NCI-H82 (cell line): Measurements from ENCODE around the gene CHI3L1.

ENCODE experiments used
- DNase-seq: peaks from one replicate; lab custom pipeline; 2025; lab: John Stamatoyannopoulos, UW

CHI3L1 gene

DNA sequence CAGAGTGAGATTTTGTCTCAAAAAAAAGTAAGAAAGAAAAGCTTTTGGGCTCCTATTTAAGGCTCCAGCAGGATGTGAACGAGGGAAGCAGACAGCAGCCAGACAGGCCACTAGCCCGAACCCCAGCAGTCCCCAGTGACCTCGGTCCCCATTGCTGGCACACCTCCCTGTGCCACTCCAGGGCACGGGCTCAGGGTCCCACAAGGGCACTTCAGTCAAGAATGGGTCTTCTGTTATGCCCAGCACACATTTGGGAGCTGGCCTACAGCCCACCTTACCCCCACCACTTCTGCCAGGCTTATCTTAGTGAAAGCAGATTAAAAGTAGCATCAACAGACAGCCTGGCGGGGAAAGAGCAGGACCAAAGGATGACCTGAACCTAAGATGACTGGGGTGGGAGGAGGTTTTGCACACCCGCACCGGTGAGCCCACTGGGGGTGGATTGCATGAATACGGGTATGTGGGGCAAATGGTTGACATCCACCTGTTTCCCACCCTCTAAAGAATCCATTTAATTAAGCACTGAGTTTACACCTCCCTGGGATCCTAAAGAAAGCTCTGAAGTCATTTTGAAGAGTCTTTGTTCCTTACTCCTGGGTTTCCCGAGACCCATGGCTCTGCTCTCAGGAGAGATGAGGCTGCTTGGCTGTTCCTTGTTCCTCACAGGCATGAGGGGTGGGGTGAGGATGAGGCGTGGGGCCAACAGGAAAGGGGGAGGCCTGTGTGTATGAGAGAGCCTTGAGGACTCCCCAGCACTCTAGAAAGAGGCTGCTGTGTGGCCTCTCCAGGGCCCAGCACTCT lies 4.7 kb downstream of the CHI3L1 start:
- DNase-seq, result peak; percentile 89

DNA sequence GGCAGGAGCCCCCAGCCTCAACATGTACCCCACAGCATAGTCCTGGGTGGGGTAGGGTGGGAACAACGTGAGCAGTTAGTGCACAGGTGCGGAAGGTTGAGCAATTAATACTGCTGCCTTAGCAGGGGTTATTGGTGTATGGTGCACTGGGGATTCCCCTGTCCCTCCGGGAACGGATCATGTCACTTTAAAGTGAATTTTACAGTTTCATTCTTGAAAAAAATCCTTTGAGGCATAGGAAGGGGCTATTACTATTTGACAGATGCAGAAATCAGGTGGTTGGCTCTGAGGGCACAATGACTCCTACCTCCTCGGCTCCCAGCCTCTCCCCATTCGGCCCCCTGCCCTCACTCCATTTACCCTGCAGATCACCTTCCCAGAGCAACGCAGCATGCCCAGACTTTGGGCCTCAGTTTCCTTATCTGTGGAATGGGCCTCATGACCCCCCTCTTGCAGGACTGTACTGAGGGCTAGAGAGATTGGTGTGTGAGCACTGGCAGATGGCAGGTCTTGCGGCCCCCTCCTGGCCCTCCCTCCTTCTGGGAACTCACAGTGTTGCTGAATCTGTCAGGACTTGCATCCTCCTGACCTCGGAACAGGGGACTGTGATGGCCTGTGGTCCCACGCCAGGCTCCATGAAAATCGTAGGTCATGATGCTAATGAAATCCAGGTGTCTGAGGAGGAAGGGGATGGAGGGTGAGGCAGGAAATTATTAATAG lies 5.7 kb downstream of the CHI3L1 start:
- DNase-seq, result peak; percentile 82

DNA sequence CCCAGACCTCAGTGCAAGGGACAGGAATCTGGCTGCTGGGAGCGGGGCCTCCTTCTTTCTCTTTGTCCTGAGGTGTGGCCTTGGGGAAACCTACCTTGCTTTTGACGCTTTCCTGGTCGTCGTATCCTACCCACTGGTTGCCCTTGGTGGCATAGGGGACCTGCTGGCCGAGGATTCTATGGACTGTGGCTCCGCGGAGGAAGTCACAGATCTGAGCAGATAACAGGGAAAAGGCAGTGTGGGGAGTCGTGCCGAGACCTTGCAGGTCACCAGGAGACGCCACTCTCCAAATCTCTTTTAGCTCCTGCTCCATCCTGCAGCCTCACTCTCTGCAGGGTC lies 6.9 kb downstream of the CHI3L1 start:
- DNase-seq, result no peak

DNA sequence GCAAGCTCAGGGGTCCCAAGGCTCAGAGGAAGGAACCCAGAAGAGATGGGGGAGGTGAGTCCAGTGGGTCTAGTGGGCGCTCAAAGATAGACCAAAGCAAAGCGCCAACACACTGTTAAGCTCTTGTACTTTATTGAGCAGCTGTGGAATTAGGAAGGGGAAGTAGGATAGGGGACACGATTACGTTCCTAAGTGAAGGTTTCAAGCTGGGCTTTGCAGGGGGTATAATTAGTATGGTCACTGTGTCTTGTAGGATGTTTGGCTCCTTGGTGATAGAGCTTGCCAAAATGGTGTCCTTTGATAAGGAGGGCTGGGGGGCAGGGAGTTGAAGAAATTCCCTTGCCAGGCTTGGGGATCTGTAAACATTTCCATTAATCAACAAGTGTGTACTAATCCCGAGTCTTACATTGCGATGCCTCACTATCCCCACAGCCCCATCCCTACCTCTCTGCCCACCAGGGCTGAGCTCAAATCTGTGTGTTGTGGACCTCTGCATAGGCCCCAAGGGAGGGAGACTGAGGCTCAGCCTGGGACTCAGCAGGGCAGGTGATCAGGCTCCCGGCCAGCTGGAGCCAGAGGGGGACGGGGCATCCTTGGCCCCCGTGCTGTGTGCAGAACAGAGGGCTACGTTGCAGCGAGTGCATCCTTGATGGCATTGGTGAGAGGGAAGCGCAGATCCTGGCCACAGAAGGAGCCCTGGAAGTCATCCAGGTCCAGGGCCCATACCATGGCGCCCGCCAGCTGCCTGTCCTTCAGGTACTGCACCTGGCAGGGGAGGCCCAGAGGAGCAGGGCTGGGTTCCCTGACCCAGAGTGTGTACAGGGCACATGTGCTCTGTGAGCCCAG lies 7.5 kb downstream of the CHI3L1 start:
- DNase-seq, result peak; percentile 71

DNA sequence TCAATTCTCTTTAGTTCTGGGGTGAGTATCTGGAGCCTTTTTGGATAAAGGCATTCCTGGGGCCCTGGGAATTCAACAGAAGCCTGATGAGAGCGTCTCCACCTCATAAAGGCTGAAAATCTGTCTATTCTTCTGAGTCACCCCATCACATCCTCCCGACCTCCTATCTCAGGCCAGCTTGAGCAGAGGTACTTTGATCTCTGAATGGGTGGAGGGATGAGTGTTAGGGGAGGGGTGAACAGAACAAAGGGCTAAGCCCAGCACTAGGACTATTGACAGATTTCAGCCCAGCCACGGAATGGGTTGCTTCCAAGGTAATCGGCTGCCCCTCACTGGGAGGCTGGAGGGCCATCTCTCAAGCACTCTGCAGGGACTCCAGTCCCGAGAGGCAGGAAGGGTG lies 8.4 kb downstream of the CHI3L1 start:
- DNase-seq, result peak; percentile 92

DNA sequence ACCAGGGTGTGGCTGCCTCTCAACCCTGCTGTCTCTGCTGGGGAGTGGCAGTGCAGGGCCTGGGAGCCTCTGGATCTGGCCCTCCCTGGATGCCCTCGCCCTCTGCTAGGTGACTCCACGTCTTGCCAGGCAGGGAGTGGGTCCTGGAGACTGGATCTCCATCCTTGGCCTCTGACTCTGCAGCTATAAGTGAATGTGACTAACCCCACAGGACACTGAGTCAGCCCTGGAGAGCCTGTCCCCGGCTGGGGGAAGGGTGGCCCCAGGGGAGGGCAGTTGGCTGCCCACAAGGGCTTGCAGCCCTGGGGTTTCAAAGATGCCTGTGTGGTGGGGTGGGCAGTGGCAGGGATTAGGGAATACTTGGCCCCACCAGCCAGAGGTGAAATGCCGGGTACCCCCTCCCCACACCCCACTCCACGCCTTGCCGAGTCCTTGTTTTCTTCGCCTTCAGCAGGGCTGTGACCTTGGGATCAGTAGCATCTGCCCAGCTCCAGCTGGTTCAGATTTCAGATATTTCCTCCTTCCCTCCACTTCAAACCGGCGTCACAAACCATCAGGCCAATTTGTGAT lies 8.9 kb downstream of the CHI3L1 start:
- peak; percentile 87 for DNase-seq

DNA sequence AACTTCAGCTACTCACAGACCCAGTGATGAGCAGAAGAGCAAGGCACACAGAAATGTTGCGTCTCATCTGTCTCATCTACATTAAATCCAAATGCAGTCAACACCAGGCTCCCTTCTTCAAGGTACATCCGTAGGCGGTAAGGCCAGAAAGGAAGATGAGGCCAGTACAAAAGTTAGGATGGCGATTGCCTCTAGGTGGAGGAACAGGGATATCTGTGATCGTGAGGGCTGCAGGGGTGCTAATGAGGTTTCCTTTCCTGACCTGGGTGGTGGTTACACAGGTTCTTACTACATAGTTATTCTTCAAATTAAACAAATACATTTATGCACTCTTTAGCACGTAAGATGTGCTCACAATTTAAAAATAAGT lies 9.5 kb downstream of the CHI3L1 start:
- DNase-seq, result peak; percentile 55

DNA sequence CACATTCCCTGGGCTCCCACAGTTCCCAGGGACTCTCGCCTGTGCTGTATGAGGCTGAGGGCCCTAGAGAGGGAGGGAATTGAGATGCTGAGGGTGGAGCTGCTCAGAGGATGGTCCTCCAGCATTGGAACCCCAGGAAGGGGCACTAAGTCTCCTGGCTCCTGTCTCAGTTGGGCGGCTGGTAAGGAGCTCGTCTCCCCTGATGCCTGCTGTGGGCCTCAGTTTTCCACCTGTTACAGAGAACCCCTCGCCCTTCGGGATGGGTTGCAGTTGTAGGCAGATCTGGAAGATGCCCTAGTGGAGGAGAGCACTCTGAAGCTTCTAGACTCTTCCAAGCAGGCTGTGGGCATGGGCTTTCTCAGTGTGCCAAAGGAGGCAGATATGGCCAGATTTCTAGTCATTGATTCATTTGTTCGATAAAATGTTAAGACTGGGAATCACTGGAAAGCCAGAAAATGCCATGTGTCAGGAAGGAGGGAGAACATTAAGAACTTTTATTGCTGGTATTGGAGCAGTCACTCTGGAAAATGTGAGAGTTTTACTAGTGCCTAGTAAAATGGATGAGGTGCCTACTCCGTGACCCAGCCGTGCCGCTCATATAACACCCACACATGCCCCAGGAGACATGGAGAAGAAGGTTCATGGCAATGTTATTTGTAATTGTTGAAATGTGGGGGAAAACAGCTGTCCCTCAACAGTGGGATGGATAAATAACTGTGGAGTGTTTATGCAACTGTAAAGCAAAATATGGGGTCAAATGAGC lies 10.1 kb downstream of the CHI3L1 start:
- DNase-seq, result no peak

DNA sequence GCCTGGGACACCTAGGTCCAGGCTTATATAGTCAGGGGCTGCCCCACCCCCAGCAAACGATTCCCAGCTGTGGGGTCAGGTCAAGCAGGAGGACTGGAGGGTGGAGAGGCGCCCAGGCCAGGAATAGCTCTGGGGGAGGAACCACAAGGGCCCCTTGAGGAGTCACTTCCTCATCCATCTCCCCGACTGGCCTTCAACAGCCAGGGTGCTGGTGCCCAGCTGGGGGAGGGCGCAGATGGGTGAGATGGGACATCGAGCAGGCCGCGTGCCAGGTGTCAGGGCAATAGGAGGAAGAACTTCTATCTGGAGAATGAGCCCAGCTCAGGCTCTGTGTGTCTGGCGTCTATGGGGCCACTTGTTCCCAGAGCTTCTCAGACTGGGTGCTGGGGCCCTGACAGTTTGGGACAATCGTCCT lies 10.7 kb downstream of the CHI3L1 start:
- no peak for DNase-seq

DNA sequence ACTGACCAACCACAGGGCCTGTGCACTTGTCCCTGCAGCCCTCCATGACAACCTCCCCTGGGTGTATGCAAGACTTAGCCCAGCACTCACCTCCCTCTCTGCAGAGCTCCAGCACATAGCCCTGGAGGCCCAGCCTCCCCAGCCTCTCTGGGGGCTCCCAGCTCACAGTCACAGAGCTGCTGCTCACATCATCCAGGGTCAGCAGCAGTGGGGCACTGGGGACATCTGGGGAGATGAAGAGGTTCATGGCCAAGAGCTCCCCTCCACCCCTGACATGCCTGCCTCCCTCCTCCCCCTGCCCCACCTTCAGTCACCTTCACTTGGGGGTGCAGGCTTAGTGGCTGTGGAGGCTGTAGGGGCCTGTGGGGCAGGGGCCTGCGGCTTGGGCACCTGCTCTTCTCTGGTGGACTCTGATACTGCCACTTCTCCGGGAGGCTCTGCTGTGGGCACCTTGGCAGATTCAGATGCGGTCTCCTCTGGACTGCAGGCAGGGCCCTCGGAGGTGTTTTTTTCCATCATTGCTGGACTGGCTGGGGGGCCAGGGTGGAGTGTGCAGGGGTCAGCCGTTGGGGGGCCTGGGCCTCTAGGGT lies 11.2 kb downstream of the CHI3L1 start, which contains the start of gene MYBPH:
TSS of gene MYBPH (minus strand) at position 590 of the 590 bp plus-strand sequence. CDS start at position 519, 71 bp downstream.
- DNase-seq, result no peak

DNA sequence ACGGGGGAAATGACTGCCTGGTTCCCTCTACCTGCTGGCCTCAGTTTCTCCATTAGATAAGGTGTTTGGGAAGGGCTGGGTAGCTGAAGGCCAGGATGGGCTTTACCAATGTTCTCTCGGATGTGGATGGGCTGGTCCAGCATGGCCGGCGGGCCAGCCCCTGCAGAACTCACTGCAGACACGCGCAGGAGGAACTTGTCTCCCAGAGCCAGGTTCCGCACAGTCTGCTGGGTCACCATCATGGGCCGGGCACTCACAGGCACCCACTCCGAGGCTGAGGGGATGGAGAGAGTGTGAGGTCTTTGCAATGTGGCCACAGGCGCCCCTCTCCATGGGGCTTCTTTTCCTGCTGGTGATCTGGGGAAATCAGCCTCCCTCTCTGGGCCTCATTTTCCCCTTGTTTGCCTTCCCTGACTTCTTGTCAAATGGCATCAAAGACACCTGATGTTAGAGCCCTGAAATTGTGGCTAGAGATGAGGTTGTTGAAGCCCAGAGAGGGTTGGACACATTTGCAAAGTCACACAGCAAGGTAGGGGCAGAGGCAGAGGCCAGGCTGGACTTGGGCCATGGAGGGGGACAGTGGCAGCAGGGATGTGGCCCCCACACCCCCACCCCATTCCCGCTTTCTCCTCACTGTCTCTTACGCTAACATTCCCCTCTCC lies 12.0 kb downstream of the CHI3L1 start:
- no peak for DNase-seq

DNA sequence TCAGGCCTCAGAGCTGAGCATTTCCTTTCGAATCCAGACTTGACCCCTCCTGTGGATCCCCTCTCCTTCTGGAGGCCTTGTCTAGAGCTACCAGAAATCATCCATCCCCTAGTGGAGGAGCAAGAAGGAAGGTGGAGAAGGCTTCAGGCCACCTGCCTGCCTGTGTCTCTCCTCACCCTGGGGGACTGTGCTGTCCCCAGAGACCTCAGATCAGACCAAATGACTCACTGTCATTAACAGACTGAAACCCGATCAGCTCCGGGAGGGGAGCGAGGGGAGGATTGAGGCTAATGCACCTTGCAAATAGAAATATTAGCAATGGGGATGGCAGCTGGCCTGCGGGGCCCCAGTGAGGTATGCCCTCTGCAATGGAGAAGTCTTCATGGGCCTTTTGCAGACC lies 12.9 kb downstream of the CHI3L1 start:
- peak; percentile 99 for DNase-seq

DNA sequence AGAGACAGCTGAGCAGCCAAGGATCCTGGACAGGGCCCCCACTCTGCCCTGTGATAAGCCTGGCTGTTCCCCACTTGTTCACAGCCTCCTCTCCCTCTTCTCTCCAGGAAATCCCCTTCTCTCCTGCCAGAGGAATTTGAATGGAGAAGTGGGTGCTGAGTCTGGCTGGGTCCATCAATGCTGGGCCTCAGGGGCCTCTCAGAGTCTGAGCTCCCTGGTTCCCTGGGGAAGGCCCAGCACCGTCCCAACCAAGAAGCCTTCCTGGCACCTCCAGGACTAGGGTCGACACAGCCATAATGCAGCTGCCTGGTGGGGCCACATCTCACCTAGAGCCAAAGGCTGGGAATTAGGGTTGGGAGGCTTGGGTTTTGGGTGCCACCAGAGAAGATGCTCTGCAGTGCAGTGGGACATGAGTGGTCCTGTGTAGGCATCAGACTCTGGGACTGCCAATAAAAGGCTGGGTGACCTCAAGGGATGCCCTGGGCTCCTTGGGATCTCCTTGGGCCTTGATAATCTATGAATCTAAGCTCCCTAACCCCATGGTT lies 13.4 kb downstream of the CHI3L1 start:
- DNase-seq, result no peak

DNA sequence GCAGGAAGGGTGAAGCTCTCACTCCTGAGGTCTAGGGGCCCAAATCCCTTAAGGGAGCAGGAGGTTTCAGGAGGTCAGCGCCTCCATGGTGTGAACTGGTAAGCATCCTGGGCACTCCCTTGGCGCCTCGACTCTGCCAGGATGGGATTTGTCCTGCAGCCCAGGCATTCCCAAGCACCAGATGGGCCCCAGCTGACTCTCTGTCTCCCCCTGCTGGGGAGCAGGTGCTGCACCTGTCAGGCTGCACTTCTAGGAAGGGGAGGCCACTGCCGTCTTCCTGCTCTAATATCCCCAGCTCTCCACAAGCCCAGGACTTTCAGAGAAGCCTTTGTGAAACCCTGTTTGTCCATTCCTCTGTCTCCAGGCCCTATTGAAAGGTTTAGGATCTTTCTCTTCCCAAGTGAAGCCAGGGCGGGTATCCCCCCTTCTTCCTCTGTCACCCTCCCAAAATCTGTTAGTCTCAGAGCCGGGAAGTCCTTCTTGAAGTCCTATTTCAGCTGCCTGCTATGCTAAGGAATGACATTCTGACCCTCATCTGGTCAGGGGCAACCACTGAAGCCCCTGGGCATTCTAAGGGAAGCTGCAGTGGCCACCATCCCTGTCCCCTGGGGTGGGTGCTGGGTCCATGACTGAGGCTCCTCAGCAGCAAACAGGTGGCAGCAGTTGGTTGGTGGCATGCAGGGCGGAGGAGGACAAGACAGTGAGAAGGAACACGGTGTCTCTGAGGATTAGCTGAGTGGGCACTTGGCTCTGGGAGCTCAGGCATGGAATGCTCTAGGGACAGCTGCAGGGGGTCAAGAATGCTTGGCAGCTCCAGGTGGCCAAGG lies 14.1 kb downstream of the CHI3L1 start:
- peak; percentile 91 for DNase-seq

DNA sequence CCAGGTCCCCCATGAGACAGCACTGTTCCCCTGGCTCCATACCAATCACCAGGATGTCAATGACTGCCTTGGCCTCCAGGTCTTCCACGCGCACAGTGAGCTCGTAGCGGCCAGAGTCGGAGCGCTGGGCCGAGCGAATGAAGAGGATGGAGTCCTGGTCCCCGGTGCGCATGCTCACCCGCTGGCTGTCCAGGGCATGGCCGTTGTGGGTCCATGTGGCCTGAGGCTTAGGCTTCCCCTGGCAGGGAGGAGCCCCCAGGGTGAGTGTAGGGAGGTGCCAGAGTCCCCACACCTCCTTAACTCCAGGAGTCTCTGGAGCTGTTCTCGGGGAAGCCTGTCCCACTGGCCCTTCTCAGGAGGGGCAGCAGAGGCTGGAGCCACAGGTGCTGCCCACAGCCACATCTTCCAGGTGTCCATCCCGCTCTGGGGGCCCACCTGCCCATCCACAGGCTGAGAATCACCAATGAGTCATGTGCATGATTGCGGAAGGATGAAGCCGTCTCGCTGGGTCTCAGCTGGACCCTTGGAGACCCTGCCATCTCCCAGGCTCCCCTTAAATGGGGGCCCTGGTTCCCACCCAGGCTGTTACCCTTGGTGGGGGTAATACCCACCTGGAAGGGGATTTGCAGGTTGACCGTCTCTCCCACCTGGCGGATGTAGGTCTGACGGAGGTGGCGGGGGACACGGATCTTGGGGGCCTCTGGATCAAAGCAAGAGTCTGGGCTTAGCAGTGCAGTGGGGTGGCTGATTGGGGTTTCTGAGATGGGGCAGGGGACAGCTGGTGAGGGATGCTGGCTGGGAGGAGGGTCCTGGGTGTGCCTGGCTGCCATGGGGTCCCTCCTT lies 14.9 kb downstream of the CHI3L1 start:
- DNase-seq, result no peak

DNA sequence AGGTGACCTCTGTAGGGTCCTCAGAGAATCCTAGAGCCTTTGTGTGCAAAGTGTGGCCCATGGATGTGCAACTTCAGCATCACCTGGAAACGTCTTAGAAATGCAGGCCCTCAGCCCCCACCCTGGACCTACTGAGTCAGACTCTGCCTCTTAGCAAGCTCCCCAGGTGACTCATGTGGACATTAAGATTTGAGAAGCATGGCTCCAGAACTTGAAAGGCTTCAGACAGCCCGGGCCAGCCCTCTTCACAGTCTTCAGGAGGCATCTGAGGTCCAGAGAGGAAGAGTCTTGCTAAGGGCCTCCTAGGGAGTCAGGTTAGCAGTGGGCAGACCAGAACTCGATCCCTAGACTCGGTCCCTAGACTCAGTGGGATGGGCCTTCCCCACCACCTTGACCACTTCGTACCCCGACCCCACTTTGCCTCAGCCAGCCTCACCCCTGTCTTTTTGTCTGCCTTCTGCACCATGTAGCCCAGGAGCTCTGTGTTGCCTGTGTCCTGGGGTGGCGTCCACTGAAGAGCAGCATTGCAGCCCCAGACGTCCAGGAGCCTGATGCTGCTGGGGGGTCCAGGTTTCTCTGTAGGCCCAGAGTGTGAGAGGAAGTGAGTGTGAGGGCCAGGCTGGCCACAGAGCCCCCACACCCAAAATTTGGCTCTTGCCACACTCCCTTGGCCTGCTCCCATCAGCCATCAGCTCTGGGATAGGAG lies 15.7 kb downstream of the CHI3L1 start:
- no peak for DNase-seq

DNA sequence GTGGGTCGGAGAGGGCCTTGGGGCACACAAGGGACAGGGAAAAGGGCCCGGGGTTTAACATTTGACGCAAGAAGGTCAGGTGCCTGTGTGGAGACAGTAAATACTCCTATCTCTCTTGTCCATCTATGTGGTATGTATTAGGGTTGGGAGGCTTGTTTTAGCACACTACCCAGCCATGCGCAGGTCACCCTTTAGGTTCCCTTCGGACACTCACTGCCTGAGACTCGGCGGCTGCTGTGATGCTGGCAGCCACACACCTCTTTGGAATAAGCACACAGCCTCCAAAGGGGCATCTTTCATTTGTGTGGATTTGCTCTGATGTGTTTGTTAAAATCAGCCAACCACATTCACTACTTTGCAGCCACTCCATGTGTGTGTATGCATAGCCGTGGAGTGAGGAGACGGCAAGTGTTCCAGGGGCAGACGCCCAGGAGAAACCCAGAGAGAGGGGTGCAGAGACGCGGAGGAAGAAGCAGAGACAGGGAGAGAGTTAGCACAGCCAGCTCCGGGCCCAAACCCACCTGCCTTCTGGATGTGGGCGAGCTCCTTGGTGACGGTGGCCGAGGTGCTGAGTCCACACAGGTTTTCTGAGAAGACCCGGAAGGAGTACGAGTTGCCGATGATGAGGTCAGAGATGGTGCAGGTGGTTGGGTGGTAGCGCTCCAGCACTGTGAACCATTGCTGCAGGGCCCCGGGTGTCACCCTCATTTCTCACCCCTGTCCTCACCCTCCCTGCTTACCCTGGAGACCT lies 16.6 kb downstream of the CHI3L1 start:
- DNase-seq, result no peak
